Pons (tissue), 1 donor: ENCODE data around the gene TCEA2.
"Not testable (repeated sequence)": the region's sequence is repeated elsewhere in the genome, so short reads cannot be mapped to it uniquely, and the experiment has no call there.

Experiments used
- DNase-seq: peaks from one replicate; pipeline ENCODE4 v3.0.0-alpha.2; 2016; ENCODE audit warnings: low spot score

Gene TCEA2

GRCh38 chr20:64077876-64078551 is 15.0 kb downstream of the TCEA2 start:
- DNase-seq: no peak

- DNase-seq: no peak
Observed at GRCh38 chr20:64078934-64079272, 15.9 kb downstream of the TCEA2 start.

GRCh38 chr20:64079273-64080012 is 16.4 kb downstream of the TCEA2 start, which contains the start of gene RGS19:
RGS19 (minus strand) TSS chr20:64079518; CDS start chr20:64076886, 2,632 bp downstream.
- peak; percentile 55 for DNase-seq

- DNase-seq: no peak
Observed at GRCh38 chr20:64080013-64080812, 17.2 kb downstream of the TCEA2 start, which contains the start of gene OPRL1. OPRL1 (plus strand) TSS chr20:64080082; CDS start chr20:64092721, 12,639 bp downstream.

- no peak for DNase-seq
Observed at GRCh38 chr20:64080813-64081623, 18.0 kb downstream of the TCEA2 start.

GRCh38 chr20:64081624-64081964 is 18.6 kb downstream of the TCEA2 start:
- DNase-seq: no peak

GRCh38 chr20:64082126-64082731 is 19.2 kb downstream of the TCEA2 start:
- DNase-seq: no peak

- DNase-seq: no peak
Observed at GRCh38 chr20:64082820-64083377, 19.9 kb downstream of the TCEA2 start.

GRCh38 chr20:64083378-64083803 is 20.4 kb downstream of the TCEA2 start:
- no peak for DNase-seq

GRCh38 chr20:64083804-64084684 is 21.0 kb downstream of the TCEA2 start, which contains the start of gene LKAAEAR1:
LKAAEAR1 (minus strand) TSS chr20:64084398; CDS start chr20:64084219, 179 bp downstream.
- DNase-seq: no peak

GRCh38 chr20:64084685-64085152 is 21.7 kb downstream of the TCEA2 start:
- no peak for DNase-seq

- DNase-seq: no peak
Observed at GRCh38 chr20:64086801-64087200, 23.8 kb downstream of the TCEA2 start.

GRCh38 chr20:64087226-64087825 is 24.3 kb downstream of the TCEA2 start:
- not testable (repeated sequence) for DNase-seq

GRCh38 chr20:64088586-64088985 is 25.6 kb downstream of the TCEA2 start:
- not testable (repeated sequence) for DNase-seq

GRCh38 chr20:64090165-64090564 is 27.2 kb downstream of the TCEA2 start:
- DNase-seq: no peak

- no peak for DNase-seq
Observed at GRCh38 chr20:64091340-64091739, 28.3 kb downstream of the TCEA2 start.

GRCh38 chr20:64091770-64092169 is 28.8 kb downstream of the TCEA2 start:
- no peak for DNase-seq

- no peak for DNase-seq
Observed at GRCh38 chr20:64092258-64093012, 29.4 kb downstream of the TCEA2 start.
